Activated T-cell treated with anti-CD3 and anti-CD28 coated beads, Interleukin-2, amount 50 U/mL, for 4 hours (primary cell): ENCODE data around the gene ELANE. TPM values are rescaled to one million over a fixed set of nuclear protein-coding genes. Genes with fewer than 3 reads are reported as not detected.
"Not testable (repeated sequence)": the region's sequence is repeated elsewhere in the genome, so short reads cannot be mapped to it uniquely, and the experiment has no call there.

ENCODE experiments used
- ATAC-seq, 2 donors: fragments of 200-7000 bp; cut with Tn5 transposase; one replicate each; pipeline ENCODE4 v1.10.0; 2021
- DNase-seq: peaks from one replicate; pipeline ENCODE4 v3.0.0-alpha.2; 2020
- H3K27me3 Mint-ChIP-seq: one replicate; pipeline ENCODE4 v1.8.0; 2021; ENCODE audit warnings: low read depth, mixed read lengths
- H3K36me3 Mint-ChIP-seq: one replicate; pipeline ENCODE4 v1.8.0; 2022; ENCODE audit warnings: mixed read lengths; ENCODE audit not compliant: insufficient read depth
- H3K4me1 Mint-ChIP-seq: one replicate; pipeline ENCODE4 v1.8.0; 2021; ENCODE audit warnings: low read depth, mixed read lengths
- H3K4me3 Mint-ChIP-seq: one replicate; pipeline ENCODE4 v1.8.0; 2021; ENCODE audit warnings: mild to moderate bottlenecking, moderate library complexity, mixed read lengths
- H3K9me3 Mint-ChIP-seq: one replicate; pipeline ENCODE4 v1.8.0; 2021; ENCODE audit warnings: mixed read lengths
- total RNA-seq, 3 donors: library from RNA; stranded (reverse); gene quantifications; one replicate each; pipeline ENCODE4 v1.2.1, GENCODE V29; 2021

ELANE gene
- total RNA-seq, 3 donors from 2014 or later, result not detected

DNA sequence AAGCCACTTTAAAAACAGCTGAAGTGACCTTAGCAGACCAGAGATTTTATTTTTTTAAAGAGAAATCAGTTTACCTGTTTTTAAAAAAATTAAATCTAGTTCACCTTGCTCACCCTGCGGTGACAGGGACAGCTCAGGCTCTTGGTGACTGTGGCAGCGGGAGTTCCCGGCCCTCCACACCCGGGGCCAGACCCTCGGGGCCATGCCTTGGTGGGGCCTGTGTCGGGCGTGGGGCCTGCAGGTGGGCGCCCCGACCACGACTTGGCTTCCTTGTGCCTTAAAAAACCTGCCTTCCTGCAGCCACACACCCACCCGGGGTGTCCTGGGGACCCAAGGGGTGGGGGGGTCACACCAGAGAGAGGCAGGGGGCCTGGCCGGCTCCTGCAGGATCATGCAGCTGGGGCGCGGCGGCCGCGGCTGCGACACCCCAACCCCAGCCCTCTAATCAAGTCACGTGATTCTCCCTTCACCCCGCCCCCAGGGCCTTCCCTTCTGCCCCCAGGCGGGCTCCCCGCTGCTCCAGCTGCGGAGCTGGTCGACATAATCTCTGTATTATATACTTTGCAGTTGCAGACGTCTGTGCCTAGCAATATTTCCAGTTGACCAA, 41.1 kb upstream of the ELANE start:
- no peak for DNase-seq
- no peaks in the 10 kb centered on the region for H3K9me3 Mint-ChIP-seq
- peaks cover 25% of the 10 kb centered on the region for H3K36me3 Mint-ChIP-seq
- no peak overlapping the region for H3K4me3 Mint-ChIP-seq
- peaks cover 6% of the 10 kb centered on the region for H3K4me1 Mint-ChIP-seq
- ATAC-seq, result no peak
- H3K27me3 Mint-ChIP-seq, result no peaks in the 10 kb centered on the region

DNA sequence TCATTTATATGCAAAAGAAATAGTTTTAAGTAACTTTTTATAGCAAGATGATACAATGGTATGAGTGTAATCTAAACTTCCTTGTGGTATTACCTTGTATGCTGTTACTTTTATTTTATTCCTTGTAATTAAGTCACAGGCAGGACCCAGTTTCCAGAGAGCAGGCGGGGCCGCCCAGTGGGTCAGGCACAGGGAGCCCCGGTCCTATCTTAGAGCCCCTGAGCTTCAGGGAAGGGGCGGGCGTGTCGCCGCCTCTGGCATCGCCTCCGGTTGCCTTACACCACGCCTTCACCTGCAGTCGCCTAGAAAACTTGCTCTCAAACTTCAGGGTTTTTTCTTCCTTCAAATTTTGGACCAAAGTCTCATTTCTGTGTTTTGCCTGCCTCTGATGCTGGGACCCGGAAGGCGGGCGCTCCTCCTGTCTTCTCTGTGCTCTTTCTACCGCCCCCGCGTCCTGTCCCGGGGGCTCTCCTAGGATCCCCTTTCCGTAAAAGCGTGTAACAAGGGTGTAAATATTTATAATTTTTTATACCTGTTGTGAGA, 40.5 kb upstream of the ELANE start:
- no peak for DNase-seq

DNA sequence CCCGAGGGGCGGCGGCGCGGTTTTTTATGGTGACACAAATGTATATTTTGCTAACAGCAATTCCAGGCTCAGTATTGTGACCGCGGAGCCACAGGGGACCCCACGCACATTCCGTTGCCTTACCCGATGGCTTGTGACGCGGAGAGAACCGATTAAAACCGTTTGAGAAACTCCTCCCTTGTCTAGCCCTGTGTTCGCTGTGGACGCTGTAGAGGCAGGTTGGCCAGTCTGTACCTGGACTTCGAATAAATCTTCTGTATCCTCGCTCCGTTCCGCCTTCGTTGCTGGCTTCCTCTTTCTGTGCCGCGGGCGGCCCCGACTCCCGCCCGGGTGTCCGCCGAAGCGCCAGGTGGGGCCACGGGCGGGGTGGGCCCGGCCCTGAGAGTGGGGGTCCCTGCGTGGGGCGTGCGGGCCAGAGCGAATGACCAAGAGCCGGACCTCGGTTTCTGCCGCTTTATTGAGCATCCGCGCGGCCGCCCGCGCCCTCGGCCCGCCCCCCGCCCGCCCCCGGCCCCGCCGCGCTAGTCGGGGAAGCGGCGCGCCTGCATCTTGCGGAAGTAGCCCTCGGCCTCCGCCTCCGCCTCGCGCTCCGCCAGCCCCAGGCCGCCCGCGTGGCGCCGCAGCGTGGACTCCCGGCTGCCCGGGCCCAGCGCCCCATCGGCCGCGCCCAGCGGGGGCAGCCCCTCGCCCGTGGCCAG, 39.9 kb upstream of the ELANE start:
- H3K36me3 Mint-ChIP-seq, result peaks cover 25% of the 10 kb centered on the region
- no peak for DNase-seq

More for the DNA sequence above, 40.5 kb upstream of the ELANE start:
- ATAC-seq, result no peak
- Mint-ChIP-seq H3K9me3 (no peaks in the 10 kb centered on the region), H3K27me3 (no peaks in the 10 kb centered on the region), H3K4me1 (peaks cover 6% of the 10 kb centered on the region), H3K36me3 (peaks cover 27% of the 10 kb centered on the region), H3K4me3 (no peak overlapping the region)

DNA sequence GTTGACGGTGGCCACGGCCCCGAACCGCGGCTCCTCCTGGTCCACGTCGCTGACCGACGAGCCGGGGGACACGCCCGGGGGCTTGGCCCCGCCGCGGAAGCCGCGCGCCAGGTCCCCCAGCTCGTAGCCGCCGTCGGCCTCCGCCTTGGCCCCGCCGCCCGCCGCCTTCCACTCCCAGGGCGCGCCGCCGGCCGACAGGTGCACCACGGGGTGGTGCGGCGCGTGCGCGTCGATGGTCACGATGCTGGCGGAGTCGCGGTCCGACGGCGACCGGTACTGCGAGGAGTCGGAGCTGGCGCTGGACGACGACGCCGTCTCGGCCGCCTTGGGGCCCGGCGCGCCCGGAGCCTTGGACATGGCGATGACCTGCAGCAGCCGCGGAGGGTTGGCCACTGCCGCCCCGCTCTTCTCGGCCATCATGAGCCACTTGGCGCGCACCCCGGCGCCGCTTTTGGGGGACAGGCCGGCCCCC, 39.3 kb upstream of the ELANE start:
- DNase-seq (no peak), ATAC-seq (no peak)
- Mint-ChIP-seq H3K36me3 (peaks cover 19% of the 10 kb centered on the region), H3K27me3 (no peaks in the 10 kb centered on the region), H3K9me3 (no peaks in the 10 kb centered on the region), H3K4me3 (no peak overlapping the region), H3K4me1 (peaks cover 1% of the 10 kb centered on the region)

More for the DNA sequence above, 39.9 kb upstream of the ELANE start:
- ATAC-seq, result no peak
- H3K4me3 Mint-ChIP-seq, result no peak overlapping the region
- H3K9me3 Mint-ChIP-seq, result no peaks in the 10 kb centered on the region
- peaks cover 6% of the 10 kb centered on the region for H3K4me1 Mint-ChIP-seq
- H3K27me3 Mint-ChIP-seq, result no peaks in the 10 kb centered on the region

DNA sequence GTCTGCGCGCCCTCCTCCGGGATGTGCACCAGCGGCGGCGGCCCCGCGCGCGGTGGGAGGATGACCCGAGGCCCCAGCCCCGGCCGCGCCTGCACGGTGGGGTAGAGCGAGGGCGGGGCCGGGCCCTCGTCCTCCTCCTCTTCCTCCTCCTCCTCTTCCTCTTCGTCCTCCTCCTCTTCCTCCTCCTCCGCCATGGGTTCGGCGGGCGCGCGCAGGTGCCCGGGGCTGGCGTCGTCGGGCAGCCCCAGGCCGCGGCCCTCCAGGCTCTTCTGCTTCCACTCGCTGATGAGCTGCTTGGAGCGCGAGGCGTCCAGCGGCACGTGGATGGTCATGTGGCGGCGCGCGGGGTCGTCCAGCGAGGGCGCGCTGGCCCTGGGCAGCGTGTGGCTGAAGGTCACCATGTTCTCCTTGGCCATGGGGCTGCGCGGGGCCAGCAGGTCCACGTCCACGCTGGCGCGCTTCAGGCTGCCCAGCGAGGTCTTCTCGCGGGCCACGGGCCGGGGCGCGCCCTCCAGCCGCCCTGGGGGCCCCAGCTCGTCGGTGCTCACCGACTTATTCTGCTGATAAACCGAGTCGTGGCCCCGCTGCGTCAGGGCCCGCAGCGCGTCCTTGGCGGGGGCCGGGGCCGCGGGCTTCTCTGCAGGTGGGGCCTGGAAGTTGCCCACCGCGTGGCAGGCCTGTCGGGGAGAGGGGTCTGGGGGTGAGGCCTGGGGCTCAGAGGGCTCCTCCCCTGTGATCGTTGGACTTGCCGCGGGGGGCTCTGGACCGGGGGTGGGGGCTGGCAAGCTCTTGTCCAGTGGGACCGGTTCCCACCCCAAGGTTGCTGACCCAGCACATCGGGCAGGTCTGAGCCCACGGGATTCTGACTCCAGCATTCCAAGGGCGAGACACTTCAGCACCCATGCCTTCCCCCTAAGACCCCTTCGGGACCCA, 38.6 kb upstream of the ELANE start:
- H3K4me3 Mint-ChIP-seq, result no peak overlapping the region
- no peaks in the 10 kb centered on the region for H3K27me3 Mint-ChIP-seq
- DNase-seq (no peak), ATAC-seq (no peak)
- H3K4me1 Mint-ChIP-seq, result no peaks in the 10 kb centered on the region
- H3K9me3 Mint-ChIP-seq, result no peaks in the 10 kb centered on the region
- peaks cover 16% of the 10 kb centered on the region for H3K36me3 Mint-ChIP-seq

DNA sequence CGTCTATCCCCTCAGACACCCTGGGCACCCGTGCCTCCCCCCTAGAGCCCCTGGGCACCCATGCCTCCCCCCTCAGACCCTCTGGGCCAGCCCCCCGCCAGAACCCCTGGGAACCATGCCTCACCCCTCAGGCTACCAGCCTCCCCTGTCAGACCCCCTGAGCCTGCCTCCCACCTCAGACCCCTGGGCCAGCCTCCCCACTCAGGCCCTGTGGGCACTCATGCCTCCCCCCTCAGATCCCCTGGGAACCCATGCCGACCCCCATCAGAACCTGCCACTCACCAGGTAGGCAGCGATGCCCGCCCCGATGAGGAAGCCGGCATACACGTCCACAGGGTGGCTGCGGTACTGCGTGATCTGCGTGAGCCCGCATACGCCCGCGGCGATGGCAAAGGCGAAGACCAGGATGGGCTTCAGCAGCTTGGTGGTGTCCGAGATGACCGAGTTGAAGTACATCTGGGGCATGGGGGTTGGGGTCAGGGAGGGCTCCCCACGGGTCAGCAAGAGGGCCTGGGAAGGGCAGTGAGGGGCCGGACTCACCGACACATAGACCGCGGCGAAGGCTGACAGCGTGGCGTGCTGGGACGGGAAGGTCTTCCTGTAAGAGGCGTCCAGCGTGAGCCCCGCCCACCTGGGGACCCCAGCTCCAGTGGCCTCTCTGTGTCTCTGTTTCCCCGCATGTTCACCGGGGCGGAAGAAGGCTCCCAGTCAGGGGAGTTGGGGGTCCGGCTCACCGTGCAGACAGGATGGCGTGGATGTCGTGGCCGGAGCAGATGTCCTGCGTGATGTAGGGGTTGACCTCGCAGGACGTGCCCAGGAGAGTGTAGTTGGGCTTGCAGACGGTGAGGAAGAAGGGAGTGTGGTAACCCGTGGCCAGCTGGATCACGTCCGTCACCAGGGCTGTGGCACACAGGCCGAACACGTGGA, 37.7 kb upstream of the ELANE start:
- Mint-ChIP-seq H3K4me3 (peak overlapping the region; percentile 47), H3K27me3 (no peaks in the 10 kb centered on the region), H3K4me1 (no peaks in the 10 kb centered on the region), H3K36me3 (peaks cover 16% of the 10 kb centered on the region), H3K9me3 (no peaks in the 10 kb centered on the region)
- ATAC-seq (peak; percentile 2), DNase-seq (no peak)

DNA sequence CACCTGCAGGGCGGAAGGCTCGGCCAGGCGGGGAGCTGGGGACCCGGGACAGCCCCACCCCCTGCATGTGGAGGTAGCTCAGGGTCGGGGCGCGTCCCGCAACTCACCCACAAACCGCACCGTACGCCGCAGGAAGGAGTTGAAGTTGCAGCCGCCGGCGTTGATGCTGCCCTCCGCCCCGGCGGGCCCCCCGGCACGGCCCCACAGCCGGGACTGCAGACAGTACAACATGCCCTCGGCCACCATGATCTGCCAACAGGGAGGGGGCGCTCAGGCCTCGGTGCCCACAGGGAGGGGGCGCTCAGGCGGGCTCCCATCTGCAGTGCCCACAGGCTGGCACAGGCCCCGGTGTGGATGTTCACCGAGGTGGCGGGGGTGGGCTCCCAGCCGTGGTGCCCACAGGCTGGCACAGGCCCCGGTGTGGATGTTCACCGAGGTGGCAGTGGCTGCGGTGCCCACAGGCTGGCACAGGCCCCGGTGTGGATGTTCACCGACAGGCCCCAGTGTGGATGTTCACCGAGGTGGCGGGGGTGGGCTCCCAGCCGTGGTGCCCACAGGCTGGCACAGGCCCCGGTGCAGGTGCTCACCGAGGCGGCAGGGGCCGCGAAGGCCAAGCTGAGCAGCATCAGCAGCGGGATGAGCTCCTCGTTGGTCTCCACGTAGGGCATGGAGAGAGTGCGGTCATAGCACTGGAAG, 36.9 kb upstream of the ELANE start:
- H3K36me3 Mint-ChIP-seq, result peaks cover 16% of the 10 kb centered on the region
- H3K4me1 Mint-ChIP-seq, result no peaks in the 10 kb centered on the region
- ATAC-seq, result peak; percentile 11 to 14
- peak overlapping the region; percentile 47 for H3K4me3 Mint-ChIP-seq
- no peaks in the 10 kb centered on the region for H3K9me3 Mint-ChIP-seq
- H3K27me3 Mint-ChIP-seq, result no peaks in the 10 kb centered on the region
- DNase-seq, result no peak

DNA sequence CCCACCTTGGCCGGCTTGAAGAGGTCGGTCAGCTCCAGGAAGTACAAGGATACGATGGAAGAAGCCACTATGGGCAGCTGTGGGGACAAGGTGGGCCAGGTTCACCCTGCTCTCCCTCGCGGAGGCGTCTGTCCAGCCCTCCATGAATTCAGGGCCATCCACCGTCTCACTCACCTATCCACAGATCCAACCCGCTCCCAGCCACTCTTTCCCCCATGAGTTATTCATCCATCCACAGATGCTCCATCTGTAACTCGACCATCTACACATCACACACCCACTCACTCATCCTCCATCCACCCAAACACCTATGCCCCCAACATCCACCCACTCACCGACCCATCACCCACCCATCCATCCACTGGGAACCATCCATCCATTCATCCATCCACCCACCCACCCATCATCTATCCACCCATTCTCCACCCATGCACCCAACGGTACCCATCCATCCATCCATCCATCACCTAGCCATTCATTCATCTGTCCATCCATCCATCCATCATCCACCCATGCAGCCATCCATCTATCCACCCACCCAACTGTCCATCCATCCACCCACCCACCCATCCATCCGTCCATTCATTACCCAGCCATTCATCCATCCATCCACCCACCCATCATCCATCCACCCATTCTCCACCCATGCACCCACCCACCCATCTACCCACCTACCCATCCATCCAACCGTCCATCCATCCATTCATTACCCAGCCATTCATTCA, 36.2 kb upstream of the ELANE start:
- Mint-ChIP-seq H3K4me3 (peak overlapping the region; percentile 26), H3K27me3 (no peaks in the 10 kb centered on the region), H3K9me3 (no peaks in the 10 kb centered on the region), H3K4me1 (no peaks in the 10 kb centered on the region), H3K36me3 (peaks cover 12% of the 10 kb centered on the region)
- DNase-seq (no peak), ATAC-seq (peak; percentile 6 to 7)

DNA sequence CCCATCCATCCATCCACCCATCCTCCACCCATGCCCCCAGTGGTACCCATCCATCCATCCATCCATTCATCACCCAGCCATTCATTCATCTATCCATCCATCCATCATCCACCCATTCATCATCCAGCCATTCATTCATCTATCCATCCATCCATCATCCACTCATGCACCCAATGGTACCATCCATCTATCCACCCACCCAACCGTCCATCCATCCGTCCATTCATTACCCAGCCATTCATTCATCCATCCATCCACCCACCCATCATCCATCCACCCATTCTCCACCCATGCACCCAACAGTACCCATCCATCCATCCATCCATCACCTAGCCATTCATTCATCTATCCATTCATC, 35.6 kb upstream of the ELANE start:
- H3K4me3 Mint-ChIP-seq, result no peak overlapping the region
- no peaks in the 10 kb centered on the region for H3K4me1 Mint-ChIP-seq
- H3K36me3 Mint-ChIP-seq, result peaks cover 10% of the 10 kb centered on the region
- ATAC-seq (no peak), DNase-seq (no peak)
- no peaks in the 10 kb centered on the region for H3K9me3 Mint-ChIP-seq
- H3K27me3 Mint-ChIP-seq, result no peaks in the 10 kb centered on the region

DNA sequence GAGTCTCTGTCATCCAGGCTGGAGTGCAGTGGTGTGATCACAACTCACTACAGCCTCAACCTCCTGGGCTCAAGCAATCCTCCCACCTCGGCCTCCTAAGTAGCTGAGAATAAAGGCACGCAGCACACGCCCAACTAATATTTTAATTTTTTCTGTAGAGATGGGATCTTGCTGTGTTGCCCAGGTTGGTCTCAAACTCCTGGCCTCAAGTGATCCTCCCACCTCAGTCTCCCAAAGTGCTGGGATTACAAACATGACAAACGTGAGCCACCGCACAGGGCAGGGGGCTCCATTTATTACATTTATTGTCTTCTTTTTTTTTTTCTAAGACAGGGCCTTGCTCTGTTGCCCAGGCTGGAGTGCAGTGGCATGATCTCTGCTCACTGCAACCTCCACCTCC, 31.9 kb upstream of the ELANE start:
- not testable (repeated sequence) for H3K36me3 Mint-ChIP-seq, H3K4me1 Mint-ChIP-seq, H3K9me3 Mint-ChIP-seq, H3K4me3 Mint-ChIP-seq, DNase-seq, ATAC-seq
- peaks cover 19% of the 10 kb centered on the region for H3K27me3 Mint-ChIP-seq

DNA sequence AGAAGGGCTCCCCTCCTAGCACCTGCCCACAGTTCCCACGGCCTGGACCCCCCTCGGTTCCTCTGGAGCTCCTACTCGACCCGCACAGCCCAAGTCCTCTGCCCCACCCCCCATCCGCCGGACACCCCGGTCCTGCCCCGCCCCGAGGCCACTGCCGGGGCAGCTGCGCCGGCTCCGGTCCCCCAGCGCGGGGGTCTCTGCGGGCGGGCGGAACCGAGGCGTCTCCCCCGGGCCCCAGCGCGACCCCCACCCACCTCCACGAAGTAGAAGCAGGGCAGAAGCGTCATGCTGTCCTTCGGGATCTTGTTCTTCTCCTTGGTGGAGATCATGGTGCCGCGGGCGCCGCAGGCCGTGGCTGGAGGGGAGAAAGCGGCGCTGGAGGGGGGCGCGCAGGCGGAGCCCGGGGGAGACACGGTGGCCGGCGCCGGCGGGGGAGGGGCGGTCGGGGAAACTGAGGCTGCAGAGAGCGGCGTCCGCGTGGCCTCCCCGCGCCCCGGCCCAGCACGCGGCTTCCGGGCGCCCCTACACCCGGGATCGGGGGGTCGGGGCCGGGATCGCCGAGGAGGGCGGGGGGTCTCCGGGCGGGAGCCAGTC, 30.8 kb upstream of the ELANE start:
- Mint-ChIP-seq H3K4me3 (no peak overlapping the region), H3K9me3 (no peaks in the 10 kb centered on the region), H3K27me3 (peaks cover 19% of the 10 kb centered on the region), H3K4me1 (no peaks in the 10 kb centered on the region), H3K36me3 (peaks cover 3% of the 10 kb centered on the region)
- DNase-seq (no peak), ATAC-seq (no peak)

DNA sequence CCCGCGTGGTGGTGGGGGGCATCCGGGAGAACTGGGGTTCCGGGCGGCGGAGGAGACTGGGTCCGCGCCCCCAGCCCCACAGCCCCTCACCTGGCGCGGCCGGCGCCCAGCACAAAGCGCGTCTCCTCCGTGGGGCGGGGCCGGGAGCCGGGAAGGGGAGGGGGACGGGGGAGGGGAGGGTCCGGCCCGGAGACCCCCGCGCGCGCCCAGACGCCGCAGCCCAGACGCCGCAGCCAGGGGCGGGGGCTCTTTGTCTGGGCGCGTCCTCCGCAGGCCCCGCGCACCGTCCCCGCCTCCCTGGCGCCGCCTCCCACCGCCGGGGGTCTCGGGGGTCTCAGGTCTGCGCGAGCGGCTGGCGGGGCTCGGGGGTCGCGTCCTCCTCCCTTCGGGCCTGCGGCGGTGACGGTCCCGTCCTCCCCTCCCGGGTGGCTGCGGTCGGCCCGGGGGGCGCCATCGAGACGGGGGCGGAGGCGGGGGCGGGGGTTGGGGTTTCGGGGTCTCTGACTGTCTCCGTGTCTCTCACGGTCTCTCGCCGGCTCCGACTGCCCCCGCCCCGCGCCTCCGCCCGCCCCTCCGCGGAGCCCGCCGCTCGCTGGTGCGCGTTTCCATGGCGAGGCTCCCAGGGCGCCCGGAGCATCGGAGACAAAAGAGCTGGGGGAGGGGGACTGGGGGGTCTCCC, 30.1 kb upstream of the ELANE start, which contains the start of gene PLPPR3:
Gene PLPPR3, minus strand, starts transcription at position 131 of the 679 bp plus-strand sequence. CDS start 396 bp downstream, outside the sequence.
- peaks cover 19% of the 10 kb centered on the region for H3K27me3 Mint-ChIP-seq
- no peaks in the 10 kb centered on the region for H3K4me1 Mint-ChIP-seq
- H3K4me3 Mint-ChIP-seq, result no peak within 1 kb of the TSS
- ATAC-seq, result no peak
- DNase-seq, result no peak
- no peaks in the 10 kb centered on the region for H3K9me3 Mint-ChIP-seq
- H3K36me3 Mint-ChIP-seq, result no peaks in the 10 kb centered on the region
